Gastroesophageal sphincter (tissue), 3 donors: ENCODE results near the gene CLEC4E.

Experiments
- CTCF ChIP-seq, 4 experiments: fragments of 200-600 bp in 2 of 4; fragments of 450-650 bp in 2 of 4; sonication (generic) in 1 of 4; IDR thresholded peaks; one replicate each; pipeline ENCODE4 v1.5.1; 2017 to 2019; ENCODE audit warnings: antibody characterized with exemption in 4 of 4, mild to moderate bottlenecking in 2 of 4, moderate library complexity in 2 of 4
- EP300 ChIP-seq: sonication (generic); formaldehyde crosslinking; IDR thresholded peaks from one replicate; pipeline ENCODE4 v1.6.1; 2017; ENCODE audit warnings: antibody characterized with exemption, mild to moderate bottlenecking

- TF ChIP-seq CTCF (IDR thresholded peaks at IDR 0.05), result no peak
- TF ChIP-seq EP300, result no peak
Measured at GRCh38 chr12:8508910-8509841, 31.5 kb downstream of the CLEC4E start.
